HCT116 (cell line): ENCODE results near the gene SDCCAG8. TPM values are rescaled to one million over a fixed set of nuclear protein-coding genes. Genes with fewer than 3 reads are reported as not detected.

Source experiments
- ATAC-seq: fragments of 200-7000 bp; cut with Tn5 transposase; 2 replicates; pipeline ENCODE4 v1.9.1; 2020; ENCODE audit warnings: mild to moderate bottlenecking, moderate library complexity
- BruUV-seq: library from RNA; stranded (reverse); fragments of 400-500 nt; replicated peaks from 2 replicates; lab custom pipeline; 2021; lab: Mats Ljungman, UMichigan
- CTCF ChIA-PET: fragments of 300-600 bp; sonication (Branson Sonifier 250); formaldehyde crosslinking; loops from one replicate; lab custom pipeline; 2021; ENCODE audit warnings: antibody characterized with exemption; lab: Charles Lee
- POLR2A ChIA-PET: fragments of 300-600, 350-600 bp; sonication (Branson Sonifier 250); formaldehyde crosslinking; loops from one replicate; lab custom pipeline; 2021; ENCODE audit warnings: antibody characterized with exemption; lab: Charles Lee
- RAD21 ChIA-PET, 2 experiments: fragments of 300-600 bp; sonication (Branson Sonifier 250); formaldehyde crosslinking; loops; one replicate each; lab custom pipeline; 2023; ENCODE audit warnings: low total read pairs in 2 of 2; ENCODE audit not compliant: uncharacterized antibody in 2 of 2, unreplicated experiment in 2 of 2, low non-redundant PET in 1 of 2; lab: Charles Lee
- DNase-seq: peaks from one replicate; pipeline ENCODE4 v3.0.0-alpha.2; 2010; ENCODE audit warnings: low read depth, low spot score
- H2AFZ ChIP-seq: fragments of 200-600 bp; shearing (Covaris generic), sonication (generic); 2 replicates; pipeline ENCODE4 v1.6.1; 2017; ENCODE audit warnings: low read depth, mixed run types, mixed read lengths, antibody characterized with exemption, low read length; ENCODE audit not compliant: poor library complexity, severe bottlenecking
- H3K27ac ChIP-seq: 2 replicates; pipeline ENCODE4 v1.5.1; 2012; ENCODE audit warnings: low read depth, low read length
- H3K27me3 ChIP-seq: fragments of 200-600 bp; sonication (generic); 2 replicates; pipeline ENCODE4 v1.6.1; 2016; ENCODE audit warnings: mixed run types, low read length, mixed read lengths; ENCODE audit not compliant: insufficient read depth
- H3K36me3 ChIP-seq, 2 experiments: fragments of 200-500 bp in 1 of 2; fragments of 200-600 bp in 1 of 2; sonication (Bioruptor generic) in 1 of 2; sonication (generic) in 1 of 2; 2 replicates each; pipeline versions ENCODE4 v1.5.1 to v1.6.1; 2014 to 2016; ENCODE audit warnings: low read length in 2 of 2, inconsistent platforms in 1 of 2, mixed read lengths in 1 of 2, mixed run types in 1 of 2; ENCODE audit not compliant: insufficient read depth in 2 of 2, control insufficient read depth in 1 of 2
- H3K4me1 ChIP-seq, 2 experiments: fragments of 200-600 bp in 1 of 2; sonication (generic) in 1 of 2; 2 replicates each; pipeline versions ENCODE4 v1.5.1 to v1.6.1; 2012 to 2017; ENCODE audit warnings: low read length in 2 of 2, inconsistent platforms in 1 of 2, mild to moderate bottlenecking in 1 of 2, mixed read lengths in 1 of 2, mixed run types in 1 of 2, moderate library complexity in 1 of 2; ENCODE audit not compliant: insufficient read depth in 2 of 2, control insufficient read depth in 1 of 2
- H3K4me2 ChIP-seq: fragments of 200-600 bp; sonication (generic); 2 replicates; pipeline ENCODE4 v1.6.1; 2017; ENCODE audit warnings: mixed run types, low read length, mixed read lengths
- H3K4me3 ChIP-seq, 2 experiments: fragments of 200-600 bp in 1 of 2; sonication (generic) in 1 of 2; replicated peaks in 1 of 2; 2 replicates each; pipeline ENCODE4 v1.5.1; 2011 to 2016; ENCODE audit warnings: low read length in 2 of 2, control low read depth in 1 of 2, low read depth in 1 of 2, mild to moderate bottlenecking in 1 of 2, mixed read lengths in 1 of 2, mixed run types in 1 of 2
- H3K79me2 ChIP-seq: fragments of 200-600 bp; sonication (generic); 2 replicates; pipeline ENCODE4 v1.6.1; 2017; ENCODE audit warnings: mild to moderate bottlenecking, mixed run types, low read length, moderate library complexity, mixed read lengths; ENCODE audit not compliant: insufficient read depth
- H3K9ac ChIP-seq: fragments of 200-600 bp; sonication (generic); 2 replicates; pipeline ENCODE4 v1.6.1; 2016; ENCODE audit warnings: low read length, mixed read lengths
- H3K9me2 ChIP-seq: fragments of 200-600 bp; sonication (generic), shearing (Covaris generic); 2 replicates; pipeline ENCODE4 v1.6.1; 2017; ENCODE audit warnings: mixed run types, mild to moderate bottlenecking, moderate library complexity; ENCODE audit not compliant: insufficient read depth
- H3K9me3 ChIP-seq, 2 experiments: fragments of 200-500 bp in 1 of 2; fragments of 200-600 bp in 1 of 2; sonication (Bioruptor generic) in 1 of 2; sonication (generic) in 1 of 2; 2 replicates each; pipeline ENCODE4 v1.6.1; 2014 to 2017; ENCODE audit warnings: low read length in 2 of 2, mixed read lengths in 2 of 2, inconsistent platforms in 1 of 2, low read depth in 1 of 2, mild to moderate bottlenecking in 1 of 2, mixed run types in 1 of 2, moderate library complexity in 1 of 2; ENCODE audit not compliant: control insufficient read depth in 1 of 2, insufficient read depth in 1 of 2
- H4K20me1 ChIP-seq: fragments of 200-600 bp; sonication (generic), shearing (Covaris generic); 2 replicates; pipeline ENCODE4 v1.6.1; 2017; ENCODE audit warnings: mixed run types, mild to moderate bottlenecking, moderate library complexity; ENCODE audit not compliant: insufficient read depth
- CBX3 ChIP-seq: IDR thresholded peaks from 2 replicates; pipeline ENCODE4 v1.6.1; 2012; ENCODE audit warnings: low read depth
- CEBPB ChIP-seq: IDR thresholded peaks from 2 replicates; pipeline ENCODE4 v1.6.1; 2012; ENCODE audit warnings: low read depth
- EGR1 ChIP-seq: IDR thresholded peaks from 2 replicates; pipeline ENCODE4 v1.6.1; 2012; ENCODE audit warnings: low read depth
- FOSL1 ChIP-seq: IDR thresholded peaks from 2 replicates; pipeline ENCODE4 v1.6.1; 2012; ENCODE audit warnings: low read depth
- POLR2A ChIP-seq: IDR thresholded peaks from 2 replicates; pipeline ENCODE4 v1.7.0; 2011; ENCODE audit warnings: borderline replicate concordance; ENCODE audit not compliant: insufficient read depth, insufficient read length; ENCODE audit errors: extremely low read depth
- RAD21 ChIP-seq: IDR thresholded peaks from 2 replicates; pipeline ENCODE4 v1.6.1; 2012; ENCODE audit warnings: low read depth, mild to moderate bottlenecking
- SIN3A ChIP-seq: IDR thresholded peaks from 2 replicates; pipeline ENCODE4 v1.6.1; 2012; ENCODE audit warnings: low read depth
- SP1 ChIP-seq: IDR thresholded peaks from 2 replicates; pipeline ENCODE4 v1.6.1; 2012; ENCODE audit warnings: low read depth
- SRF ChIP-seq: IDR thresholded peaks from 2 replicates; pipeline ENCODE4 v1.6.1; 2012; ENCODE audit warnings: low read depth
- ZBTB33 ChIP-seq: IDR thresholded peaks from 2 replicates; pipeline ENCODE4 v1.6.1; 2011; ENCODE audit warnings: mild to moderate bottlenecking, low read length, moderate library complexity; ENCODE audit not compliant: insufficient replicate concordance; ENCODE audit errors: extremely low read depth
- ZFX ChIP-seq: fragments of 450-650 bp; IDR thresholded peaks from 2 replicates; pipeline ENCODE4 v1.6.1; 2017
- intact Hi-C: fragments of 100-400 bp; cut with micrococcal nuclease; formaldehyde crosslinking; loops from 2 replicates; pipeline ENCODE4 v1.10.0; 2022
- total RNA-seq: library from RNA; stranded (reverse); gene quantifications from one replicate; pipeline ENCODE4 v1.2.1, GENCODE V29; 2021; ENCODE audit not compliant: unreplicated experiment
- TF ChIP-seq, protein P1 (sequence below), 3 experiments: fragments of 200-600 bp in 1 of 3; sonication (generic) in 1 of 3; IDR thresholded peaks in 2 of 3; conservative IDR thresholded peaks in 1 of 3; 2 replicates each; pipeline ENCODE4 v1.5.1; 2012 to 2017; ENCODE audit warnings: low read depth in 2 of 3, low read length in 2 of 3, antibody characterized with exemption in 1 of 3, borderline replicate concordance in 1 of 3, control low read depth in 1 of 3, mild to moderate bottlenecking in 1 of 3, mixed read lengths in 1 of 3, mixed run types in 1 of 3, moderate library complexity in 1 of 3; ENCODE audit not compliant: insufficient read depth in 1 of 3
- TF ChIP-seq, protein P2 (sequence below): IDR thresholded peaks from 2 replicates; pipeline ENCODE4 v1.6.1; 2012
- TF ChIP-seq, protein P3 (sequence below): IDR thresholded peaks from 2 replicates; pipeline ENCODE4 v1.6.1; 2012; ENCODE audit warnings: low read depth

Gene SDCCAG8
- total RNA-seq, 1 experiment from 2014 or later = 38.2 TPM

GRCh38 chr1:243234978-243235647 is 20.7 kb upstream of the SDCCAG8 start:
- POLR2A ChIA-PET = no interaction called here
- TF ChIP-seq POLR2A (no peak), SP1 (no peak), FOSL1 (no peak), RAD21 (no peak), ZBTB33 (no peak), EGR1 (no peak), CEBPB (no peak), ZFX (no peak), SIN3A (no peak), SRF (no peak), CBX3 (no peak)
- TF ChIP-seq, protein P1, sequence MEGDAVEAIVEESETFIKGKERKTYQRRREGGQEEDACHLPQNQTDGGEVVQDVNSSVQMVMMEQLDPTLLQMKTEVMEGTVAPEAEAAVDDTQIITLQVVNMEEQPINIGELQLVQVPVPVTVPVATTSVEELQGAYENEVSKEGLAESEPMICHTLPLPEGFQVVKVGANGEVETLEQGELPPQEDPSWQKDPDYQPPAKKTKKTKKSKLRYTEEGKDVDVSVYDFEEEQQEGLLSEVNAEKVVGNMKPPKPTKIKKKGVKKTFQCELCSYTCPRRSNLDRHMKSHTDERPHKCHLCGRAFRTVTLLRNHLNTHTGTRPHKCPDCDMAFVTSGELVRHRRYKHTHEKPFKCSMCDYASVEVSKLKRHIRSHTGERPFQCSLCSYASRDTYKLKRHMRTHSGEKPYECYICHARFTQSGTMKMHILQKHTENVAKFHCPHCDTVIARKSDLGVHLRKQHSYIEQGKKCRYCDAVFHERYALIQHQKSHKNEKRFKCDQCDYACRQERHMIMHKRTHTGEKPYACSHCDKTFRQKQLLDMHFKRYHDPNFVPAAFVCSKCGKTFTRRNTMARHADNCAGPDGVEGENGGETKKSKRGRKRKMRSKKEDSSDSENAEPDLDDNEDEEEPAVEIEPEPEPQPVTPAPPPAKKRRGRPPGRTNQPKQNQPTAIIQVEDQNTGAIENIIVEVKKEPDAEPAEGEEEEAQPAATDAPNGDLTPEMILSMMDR (IDR thresholded peaks at IDR 0.05 in 2 of 3, conservative IDR thresholded peaks at IDR 0.05 in 1 of 3; ENCODE audit: borderline replicate concordance in 1 of 3, insufficient read depth in 1 of 3, low read depth in 2 of 3, low read length in 2 of 3) = no peak
- TF ChIP-seq, protein P2, sequence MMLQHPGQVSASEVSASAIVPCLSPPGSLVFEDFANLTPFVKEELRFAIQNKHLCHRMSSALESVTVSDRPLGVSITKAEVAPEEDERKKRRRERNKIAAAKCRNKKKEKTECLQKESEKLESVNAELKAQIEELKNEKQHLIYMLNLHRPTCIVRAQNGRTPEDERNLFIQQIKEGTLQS = no peak
- TF ChIP-seq, protein P3, sequence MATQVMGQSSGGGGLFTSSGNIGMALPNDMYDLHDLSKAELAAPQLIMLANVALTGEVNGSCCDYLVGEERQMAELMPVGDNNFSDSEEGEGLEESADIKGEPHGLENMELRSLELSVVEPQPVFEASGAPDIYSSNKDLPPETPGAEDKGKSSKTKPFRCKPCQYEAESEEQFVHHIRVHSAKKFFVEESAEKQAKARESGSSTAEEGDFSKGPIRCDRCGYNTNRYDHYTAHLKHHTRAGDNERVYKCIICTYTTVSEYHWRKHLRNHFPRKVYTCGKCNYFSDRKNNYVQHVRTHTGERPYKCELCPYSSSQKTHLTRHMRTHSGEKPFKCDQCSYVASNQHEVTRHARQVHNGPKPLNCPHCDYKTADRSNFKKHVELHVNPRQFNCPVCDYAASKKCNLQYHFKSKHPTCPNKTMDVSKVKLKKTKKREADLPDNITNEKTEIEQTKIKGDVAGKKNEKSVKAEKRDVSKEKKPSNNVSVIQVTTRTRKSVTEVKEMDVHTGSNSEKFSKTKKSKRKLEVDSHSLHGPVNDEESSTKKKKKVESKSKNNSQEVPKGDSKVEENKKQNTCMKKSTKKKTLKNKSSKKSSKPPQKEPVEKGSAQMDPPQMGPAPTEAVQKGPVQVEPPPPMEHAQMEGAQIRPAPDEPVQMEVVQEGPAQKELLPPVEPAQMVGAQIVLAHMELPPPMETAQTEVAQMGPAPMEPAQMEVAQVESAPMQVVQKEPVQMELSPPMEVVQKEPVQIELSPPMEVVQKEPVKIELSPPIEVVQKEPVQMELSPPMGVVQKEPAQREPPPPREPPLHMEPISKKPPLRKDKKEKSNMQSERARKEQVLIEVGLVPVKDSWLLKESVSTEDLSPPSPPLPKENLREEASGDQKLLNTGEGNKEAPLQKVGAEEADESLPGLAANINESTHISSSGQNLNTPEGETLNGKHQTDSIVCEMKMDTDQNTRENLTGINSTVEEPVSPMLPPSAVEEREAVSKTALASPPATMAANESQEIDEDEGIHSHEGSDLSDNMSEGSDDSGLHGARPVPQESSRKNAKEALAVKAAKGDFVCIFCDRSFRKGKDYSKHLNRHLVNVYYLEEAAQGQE = no peak
- TF ChIP-seq, all 23 proteins: peak for 0
- Histone ChIP-seq H3K4me1 (no peaks in the 10 kb centered on the region), H3K36me3 (no peaks in the 10 kb centered on the region), H3K9me2 (no peaks in the 10 kb centered on the region), H3K27me3 (no peaks in the 10 kb centered on the region), H3K4me3 (no peak overlapping the region), H4K20me1 (no peaks in the 10 kb centered on the region), H3K79me2 (peaks cover 83% of the 10 kb centered on the region), H3K4me2 (no peak overlapping the region), H3K9me3 (peaks cover 13 to 23% of the 10 kb centered on the region in 2 experiments; a peak in 3 of 4 replicates), H3K27ac (no peak overlapping the region), H3K9ac (no peak overlapping the region), H2AFZ (no peak overlapping the region)
- intact Hi-C loops = no loop called here
- ATAC-seq (no peak), DNase-seq (no peak)
- ChIA-PET RAD21 (no interaction called here), CTCF (no interaction called here)
- no TSS peak for BruUV-seq
